Measurements from ENCODE around the gene GPR158.

The GPR158 gene

GRCh38 chr10:25390733-25391132, 215.9 kb downstream of the GPR158 start:
- DNase-seq, result peak in 1 of 10 donors; percentile 75
- intact Hi-C loops (cut with DNase I), result no loop called here

- intact Hi-C loops (cut with DNase I), result no loop called here
- peak in 2 of 10 donors; percentile 50 to 67 for DNase-seq
Observed at GRCh38 chr10:25392132-25392531, 217.3 kb downstream of the GPR158 start.

GRCh38 chr10:25393621-25394020, 218.8 kb downstream of the GPR158 start:
- intact Hi-C loops (cut with DNase I), result no loop called here
- DNase-seq, result no peak

GRCh38 chr10:25398680-25399079, 223.9 kb downstream of the GPR158 start:
- intact Hi-C loops (cut with DNase I), result no loop called here
- no peak for DNase-seq

GRCh38 chr10:25405871-25406270, 231.1 kb downstream of the GPR158 start:
- intact Hi-C loops (cut with DNase I), result no loop called here
- no peak for DNase-seq

GRCh38 chr10:25417611-25418010, 242.8 kb downstream of the GPR158 start:
- intact Hi-C loops (cut with DNase I), result no loop called here

GRCh38 chr10:25425776-25426175, 251.0 kb downstream of the GPR158 start:
- DNase-seq, result no peak
- intact Hi-C loops (cut with DNase I), result no loop called here

More at GRCh38 chr10:25417611-25418010, 242.8 kb downstream of the GPR158 start:
- no peak for DNase-seq

GRCh38 chr10:25436431-25436830, 261.6 kb downstream of the GPR158 start:
- no peak for DNase-seq
- intact Hi-C loops (cut with DNase I), result no loop called here

- intact Hi-C loops (cut with DNase I), result no loop called here
- no peak for DNase-seq
Observed at GRCh38 chr10:25441270-25441669, 266.5 kb downstream of the GPR158 start.

- no peak for DNase-seq
- intact Hi-C loops (cut with DNase I), result no loop called here
Observed at GRCh38 chr10:25444266-25444665, 269.5 kb downstream of the GPR158 start.

GRCh38 chr10:25451401-25451800, 276.6 kb downstream of the GPR158 start:
- intact Hi-C loops (cut with DNase I), result no loop called here

GRCh38 chr10:25453619-25454018, 278.8 kb downstream of the GPR158 start:
- intact Hi-C loops (cut with DNase I), result no loop called here
- DNase-seq, result no peak

More at GRCh38 chr10:25451401-25451800, 276.6 kb downstream of the GPR158 start:
- DNase-seq, result no peak

GRCh38 chr10:25455980-25456567, 281.3 kb downstream of the GPR158 start:
- intact Hi-C loops (cut with DNase I), result no loop called here
- DNase-seq, result no peak

- no peak for DNase-seq
- intact Hi-C loops (cut with DNase I), result no loop called here
Observed at GRCh38 chr10:25457552-25457951, 282.8 kb downstream of the GPR158 start.

GRCh38 chr10:25465582-25466372, 291.0 kb downstream of the GPR158 start:
- intact Hi-C loops (cut with DNase I), result no loop called here
- no peak for DNase-seq

- intact Hi-C loops (cut with DNase I), result no loop called here
- DNase-seq, result no peak
Observed at GRCh38 chr10:25467881-25468280, 293.1 kb downstream of the GPR158 start.

GRCh38 chr10:25481467-25481866, 306.7 kb downstream of the GPR158 start:
- DNase-seq, result no peak
- intact Hi-C loops (cut with DNase I), result no loop called here

GRCh38 chr10:25483999-25484398, 309.2 kb downstream of the GPR158 start:
- intact Hi-C loops (cut with DNase I), result no loop called here
- peak in 2 of 10 donors; percentile 37 to 83 for DNase-seq

GRCh38 chr10:25487266-25487665, 312.5 kb downstream of the GPR158 start:
- intact Hi-C loops (cut with DNase I), result no loop called here
- no peak for DNase-seq

- DNase-seq, result peak in 4 of 10 donors; percentile 14 to 83 (median 62)
- intact Hi-C loops (cut with DNase I), result no loop called here
Observed at GRCh38 chr10:25492040-25492439, 317.2 kb downstream of the GPR158 start.

- no peak for DNase-seq
- intact Hi-C loops (cut with DNase I), result no loop called here
Observed at GRCh38 chr10:25492680-25493079, 317.9 kb downstream of the GPR158 start.
